HG03280 (cell line): Measurements from ENCODE around the gene PALM.
"Not testable (repeated sequence)": the region's sequence is repeated elsewhere in the genome, so short reads cannot be mapped to it uniquely, and the experiment has no call there.

ENCODE experiments used
- ATAC-seq: cut with Tn5 transposase; IDR thresholded peaks from one replicate; pipeline ENCODE4 v1.9.1; 2021; ENCODE audit warnings: mild to moderate bottlenecking, moderate library complexity; ENCODE audit not compliant: unreplicated experiment

PALM gene

GRCh38 chr19:729965-730668 lies 21.4 kb downstream of the PALM start:
- ATAC-seq: no peak

- no peak for ATAC-seq
Observed at GRCh38 chr19:731000-731399, 22.3 kb downstream of the PALM start.

- ATAC-seq: no peak
Observed at GRCh38 chr19:732148-733069, 23.7 kb downstream of the PALM start.

- ATAC-seq: no peak
Observed at GRCh38 chr19:734716-735115, 26.0 kb downstream of the PALM start.

- ATAC-seq: no peak
Observed at GRCh38 chr19:736125-736524, 27.4 kb downstream of the PALM start.

GRCh38 chr19:737591-738093 lies 28.9 kb downstream of the PALM start:
- no peak for ATAC-seq

GRCh38 chr19:738509-739128 lies 29.9 kb downstream of the PALM start:
- ATAC-seq: no peak

GRCh38 chr19:739998-740715 lies 31.4 kb downstream of the PALM start:
- ATAC-seq: no peak

GRCh38 chr19:740816-741505 lies 32.2 kb downstream of the PALM start:
- ATAC-seq: not testable (repeated sequence)

GRCh38 chr19:741506-742131 lies 32.9 kb downstream of the PALM start:
- no peak for ATAC-seq

- no peak for ATAC-seq
Observed at GRCh38 chr19:742540-743075, 33.9 kb downstream of the PALM start.

- ATAC-seq: no peak
Observed at GRCh38 chr19:743168-743687, 34.5 kb downstream of the PALM start.

GRCh38 chr19:745138-745537 lies 36.4 kb downstream of the PALM start:
- ATAC-seq: not testable (repeated sequence)

GRCh38 chr19:746208-746819 lies 37.6 kb downstream of the PALM start:
- ATAC-seq: no peak

GRCh38 chr19:746956-747355 lies 38.2 kb downstream of the PALM start:
- ATAC-seq: no peak

- ATAC-seq: no peak
Observed at GRCh38 chr19:747432-748273, 38.9 kb downstream of the PALM start.

GRCh38 chr19:748274-748598 lies 39.5 kb downstream of the PALM start:
- ATAC-seq: no peak

GRCh38 chr19:749811-750210 lies 41.1 kb downstream of the PALM start:
- no peak for ATAC-seq
